Activated CD4-positive, alpha-beta T cell treated with anti-CD3 and anti-CD28 coated beads, Interleukin-2, amount 50 U/mL, for 16 hours (primary cell): Measurements from ENCODE around the gene MAGI2.
A peak's percentile ranks its signal among the peaks of the same experiment; 100 is the strongest.

Experiments
- DNase-seq: peaks from one replicate; pipeline ENCODE4 v3.0.0-alpha.2; 2020

Gene MAGI2

GRCh38 chr7:78151229-78151628 lies 1302.2 kb downstream of the MAGI2 start:
- DNase-seq, result no peak

GRCh38 chr7:78149787-78150186 lies 1303.7 kb downstream of the MAGI2 start:
- no peak for DNase-seq

- DNase-seq, result no peak
Observed at GRCh38 chr7:78148166-78148894, 1305.1 kb downstream of the MAGI2 start.

GRCh38 chr7:78146546-78146945 lies 1306.9 kb downstream of the MAGI2 start:
- DNase-seq, result no peak

- no peak for DNase-seq
Observed at GRCh38 chr7:78143661-78144060, 1309.8 kb downstream of the MAGI2 start.

GRCh38 chr7:78141522-78142281 lies 1311.8 kb downstream of the MAGI2 start:
- DNase-seq, result no peak

- DNase-seq, result no peak
Observed at GRCh38 chr7:78140109-78140508, 1313.4 kb downstream of the MAGI2 start.

GRCh38 chr7:78139335-78139734 lies 1314.1 kb downstream of the MAGI2 start:
- DNase-seq, result no peak

- no peak for DNase-seq
Observed at GRCh38 chr7:78134774-78135173, 1318.7 kb downstream of the MAGI2 start.

GRCh38 chr7:78134256-78134655 lies 1319.2 kb downstream of the MAGI2 start:
- peak; percentile 10 for DNase-seq

GRCh38 chr7:78130446-78131215 lies 1322.8 kb downstream of the MAGI2 start:
- no peak for DNase-seq

GRCh38 chr7:78129865-78130264 lies 1323.6 kb downstream of the MAGI2 start:
- no peak for DNase-seq

GRCh38 chr7:78127009-78127408 lies 1326.5 kb downstream of the MAGI2 start:
- DNase-seq, result no peak

GRCh38 chr7:78125884-78126283 lies 1327.6 kb downstream of the MAGI2 start:
- DNase-seq, result no peak

GRCh38 chr7:78124216-78124615 lies 1329.3 kb downstream of the MAGI2 start:
- no peak for DNase-seq

GRCh38 chr7:78121888-78122287 lies 1331.6 kb downstream of the MAGI2 start:
- no peak for DNase-seq

- no peak for DNase-seq
Observed at GRCh38 chr7:78118470-78118869, 1335.0 kb downstream of the MAGI2 start.

GRCh38 chr7:78115876-78116275 lies 1337.6 kb downstream of the MAGI2 start:
- DNase-seq, result no peak

- DNase-seq, result no peak
Observed at GRCh38 chr7:78114993-78115392, 1338.5 kb downstream of the MAGI2 start.

GRCh38 chr7:78112488-78112887 lies 1341.0 kb downstream of the MAGI2 start:
- no peak for DNase-seq

- no peak for DNase-seq
Observed at GRCh38 chr7:78111386-78111785, 1342.1 kb downstream of the MAGI2 start.

- no peak for DNase-seq
Observed at GRCh38 chr7:78103475-78103874, 1350.0 kb downstream of the MAGI2 start.

GRCh38 chr7:78101076-78101475 lies 1352.4 kb downstream of the MAGI2 start:
- DNase-seq, result no peak
